Measurements from ENCODE around the gene CAPN5.
A peak's percentile ranks its signal among the peaks of the same experiment; 100 is the strongest.

Gene CAPN5

DNA sequence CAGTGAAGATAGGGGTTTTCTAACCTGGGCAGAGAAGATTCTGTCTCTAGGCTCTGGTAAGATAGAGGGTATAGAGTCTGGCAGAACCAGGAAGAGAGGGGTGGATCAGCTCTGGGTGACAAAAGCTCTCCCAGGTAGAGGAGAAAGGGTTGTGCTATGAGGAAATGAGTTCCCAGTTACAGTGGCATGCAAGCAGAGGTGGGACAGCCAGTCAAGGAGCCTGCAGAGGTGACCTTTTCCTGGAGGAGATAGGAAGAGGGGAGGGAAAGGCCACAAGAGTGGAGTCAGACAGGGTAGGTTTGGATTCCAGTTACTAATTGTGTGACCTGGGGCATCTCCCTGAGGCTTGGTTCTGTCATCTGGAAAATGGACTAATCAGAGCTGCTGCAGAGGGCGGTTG lies 3.4 kb upstream of the CAPN5 start:
- Histone ChIP-seq H4K91ac (ENCODE audit: low read depth, low read length, poor library complexity) (no peak overlapping the region), H3K79me1 (ENCODE audit: low read depth, low read length) (no peaks in the 10 kb centered on the region), H3K9ac (ENCODE audit: low read depth, low read length, poor library complexity) (no peak overlapping the region), H2BK120ac (ENCODE audit: low read depth, low read length) (no peak overlapping the region), H3K23ac (ENCODE audit: low read depth, low read length, poor library complexity) (no peak overlapping the region), H2BK15ac (ENCODE audit: low read length) (no peak overlapping the region), H2AK5ac (ENCODE audit: low read depth, low read length) (no peak overlapping the region), H3K18ac (ENCODE audit: low read length) (no peak overlapping the region), H3K9me3 (replicated peaks in 1 of 2; ENCODE audit: control insufficient read depth in 2 of 2, insufficient read depth in 1 of 2, low read depth in 1 of 2, low read length in 2 of 2) (peaks cover 0 to 10% of the 10 kb centered on the region in 2 donors), H3K27me3 (ENCODE audit: control insufficient read depth in 3 of 3, insufficient read depth in 3 of 3, low read depth in 1 of 3, low read length in 3 of 3) (peaks cover 0 to 3% (median 0%) of the 10 kb centered on the region in 3 experiments), H3K27ac (replicated peaks; ENCODE audit: low read length) (no peak overlapping the region), H2AFZ (ENCODE audit: low read length) (no peak overlapping the region), H3K14ac (ENCODE audit: low read length) (no peak overlapping the region), H3K4ac (ENCODE audit: low read length) (no peak overlapping the region), H3K36me3 (replicated peaks in 1 of 2; ENCODE audit: control insufficient read depth in 2 of 2, insufficient read depth in 2 of 2, low read length in 2 of 2) (no peaks in the 10 kb centered on the region), H3K4me3 (ENCODE audit: low read length in 2 of 2) (no peak overlapping the region), H3K4me2 (ENCODE audit: insufficient read depth, low read length, poor library complexity, severe bottlenecking) (no peak overlapping the region), H3K4me1 (ENCODE audit: control insufficient read depth in 2 of 2, insufficient read depth in 1 of 2, low read depth in 1 of 2, low read length in 2 of 2) (peaks cover 7 to 10% of the 10 kb centered on the region in 2 donors), H2BK12ac (ENCODE audit: low read length) (no peak overlapping the region), H2BK5ac (ENCODE audit: low read length) (no peak overlapping the region), H4K8ac (ENCODE audit: low read depth, low read length) (no peak overlapping the region)
- DNase-seq (ENCODE audit: low spot score) = no peak
- no CpG with 5 or more reads among the region's 1 CpG for WGBS, 2 donors (ENCODE audit: extremely low coverage in 2 of 2, insufficient read length in 2 of 2, insufficient replicate concordance in 1 of 2)

- Histone ChIP-seq H3K36me3 (replicated peaks in 1 of 2; ENCODE audit: control insufficient read depth in 2 of 2, insufficient read depth in 2 of 2, low read length in 2 of 2) (no peaks in the 10 kb centered on the region), H3K4ac (ENCODE audit: low read length) (no peak overlapping the region), H3K14ac (ENCODE audit: low read length) (no peak overlapping the region), H2BK15ac (ENCODE audit: low read length) (no peak overlapping the region), H3K4me3 (ENCODE audit: low read length in 2 of 2) (no peak overlapping the region), H2BK5ac (ENCODE audit: low read length) (no peak overlapping the region), H3K23ac (ENCODE audit: low read depth, low read length, poor library complexity) (no peak overlapping the region), H2BK120ac (ENCODE audit: low read depth, low read length) (no peak overlapping the region), H3K9me3 (replicated peaks in 1 of 2; ENCODE audit: control insufficient read depth in 2 of 2, insufficient read depth in 1 of 2, low read depth in 1 of 2, low read length in 2 of 2) (peaks cover 0 to 10% of the 10 kb centered on the region in 2 donors), H3K27me3 (ENCODE audit: control insufficient read depth in 3 of 3, insufficient read depth in 3 of 3, low read depth in 1 of 3, low read length in 3 of 3) (peaks cover 0 to 3% (median 0%) of the 10 kb centered on the region in 3 experiments), H3K9ac (ENCODE audit: low read depth, low read length, poor library complexity) (no peak overlapping the region), H2BK12ac (ENCODE audit: low read length) (no peak overlapping the region), H2AK5ac (ENCODE audit: low read depth, low read length) (no peak overlapping the region), H3K4me1 (ENCODE audit: control insufficient read depth in 2 of 2, insufficient read depth in 1 of 2, low read depth in 1 of 2, low read length in 2 of 2) (peaks cover 7 to 14% of the 10 kb centered on the region in 2 donors), H3K4me2 (ENCODE audit: insufficient read depth, low read length, poor library complexity, severe bottlenecking) (no peak overlapping the region), H3K18ac (ENCODE audit: low read length) (no peak overlapping the region), H4K91ac (ENCODE audit: low read depth, low read length, poor library complexity) (no peak overlapping the region), H4K8ac (ENCODE audit: low read depth, low read length) (no peak overlapping the region), H3K79me1 (ENCODE audit: low read depth, low read length) (no peaks in the 10 kb centered on the region), H2AFZ (ENCODE audit: low read length) (no peak overlapping the region), H3K27ac (replicated peaks; ENCODE audit: low read length) (no peak overlapping the region)
- no CpG with 5 or more reads among the region's 4 CpGs for WGBS, 2 donors (ENCODE audit: extremely low coverage in 2 of 2, insufficient read length in 2 of 2, insufficient replicate concordance in 1 of 2)
- DNase-seq (ENCODE audit: low spot score) = no peak
Measured at GRCh38 chr11:77063861-77064260, 2.9 kb upstream of the CAPN5 start.

DNA sequence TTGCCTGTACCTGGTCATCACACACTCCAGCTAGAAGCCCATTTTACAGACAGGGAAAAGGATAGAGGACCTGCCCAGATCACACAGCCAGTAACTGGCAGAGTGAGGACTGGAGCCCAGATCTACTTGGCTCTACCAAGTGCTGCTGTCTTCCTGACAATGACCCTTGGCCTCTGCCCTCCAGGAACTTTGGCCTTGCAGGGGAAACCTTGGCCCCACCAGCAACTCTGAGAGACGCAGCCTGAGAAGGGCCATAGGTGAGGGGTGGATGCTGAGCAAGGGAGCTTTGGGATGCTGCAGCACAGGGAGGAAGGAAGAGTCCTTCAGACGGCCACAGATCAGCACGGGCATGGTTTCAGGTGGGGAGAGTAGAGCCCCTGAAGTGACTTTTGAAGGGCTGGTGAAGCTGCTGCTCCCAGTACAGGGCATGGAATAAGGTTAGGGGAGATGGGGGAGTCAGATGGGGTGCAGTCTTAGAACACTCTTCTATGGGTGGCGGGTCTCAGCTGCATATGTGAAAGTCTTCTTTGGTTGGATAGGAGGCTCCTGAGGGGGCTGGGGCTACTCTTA lies 2.0 kb upstream of the CAPN5 start:
- Histone ChIP-seq H2BK15ac (ENCODE audit: low read length) (peak overlapping the region; percentile 62), H2AFZ (ENCODE audit: low read length) (no peak overlapping the region), H2AK5ac (ENCODE audit: low read depth, low read length) (peak overlapping the region; percentile 30), H2BK120ac (ENCODE audit: low read depth, low read length) (no peak overlapping the region), H3K4me1 (ENCODE audit: control insufficient read depth in 2 of 2, insufficient read depth in 1 of 2, low read depth in 1 of 2, low read length in 2 of 2) (peaks cover 7 to 16% of the 10 kb centered on the region in 2 donors), H3K14ac (ENCODE audit: low read length) (no peak overlapping the region), H3K4me2 (ENCODE audit: insufficient read depth, low read length, poor library complexity, severe bottlenecking) (no peak overlapping the region), H3K9me3 (replicated peaks in 1 of 2; ENCODE audit: control insufficient read depth in 2 of 2, insufficient read depth in 1 of 2, low read depth in 1 of 2, low read length in 2 of 2) (peaks cover 0 to 10% of the 10 kb centered on the region in 2 donors), H3K23ac (ENCODE audit: low read depth, low read length, poor library complexity) (no peak overlapping the region), H2BK5ac (ENCODE audit: low read length) (no peak overlapping the region), H3K79me1 (ENCODE audit: low read depth, low read length) (no peaks in the 10 kb centered on the region), H4K91ac (ENCODE audit: low read depth, low read length, poor library complexity) (no peak overlapping the region), H3K4me3 (ENCODE audit: low read length in 2 of 2) (no peak overlapping the region), H2BK12ac (ENCODE audit: low read length) (no peak overlapping the region), H3K36me3 (replicated peaks in 1 of 2; ENCODE audit: control insufficient read depth in 2 of 2, insufficient read depth in 2 of 2, low read length in 2 of 2) (no peaks in the 10 kb centered on the region), H4K8ac (ENCODE audit: low read depth, low read length) (peak overlapping the region; percentile 23), H3K9ac (ENCODE audit: low read depth, low read length, poor library complexity) (peak overlapping the region; percentile 6), H3K4ac (ENCODE audit: low read length) (no peak overlapping the region), H3K27me3 (ENCODE audit: control insufficient read depth in 3 of 3, insufficient read depth in 3 of 3, low read depth in 1 of 3, low read length in 3 of 3) (peaks cover 0 to 3% (median 0%) of the 10 kb centered on the region in 3 experiments), H3K27ac (replicated peaks; ENCODE audit: low read length) (no peak overlapping the region), H3K18ac (ENCODE audit: low read length) (no peak overlapping the region)
- DNase-seq (ENCODE audit: low spot score) = no peak
- WGBS, 2 donors (ENCODE audit: extremely low coverage in 2 of 2, insufficient read length in 2 of 2, insufficient replicate concordance in 1 of 2) = no CpG with 5 or more reads among the region's 4 CpGs

DNA sequence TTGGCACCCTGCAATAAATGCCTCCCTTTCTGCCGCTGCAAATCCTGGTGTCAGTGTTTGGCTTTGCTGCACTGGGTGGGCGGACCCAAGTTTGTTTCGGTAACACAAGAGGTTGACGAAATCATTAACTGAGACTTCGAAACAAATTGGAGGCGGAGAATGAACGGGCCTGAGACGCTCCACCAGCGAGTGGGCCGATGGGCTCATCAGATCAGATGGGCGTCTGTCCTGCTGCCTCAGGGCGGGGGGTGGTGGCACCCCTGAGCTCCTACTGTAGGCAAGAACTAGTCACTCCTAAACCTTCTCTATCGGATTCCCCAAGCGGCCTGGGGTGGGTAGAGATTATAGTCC lies 918 bp upstream of the CAPN5 start:
- H3K14ac ChIP-seq (ENCODE audit: low read length) = peak overlapping the region; percentile 87
- H3K4me3 ChIP-seq (ENCODE audit: low read length in 2 of 2) = peak overlapping the region; percentile 83 to 84
- H3K36me3 ChIP-seq (replicated peaks in 1 of 2; ENCODE audit: control insufficient read depth in 2 of 2, insufficient read depth in 2 of 2, low read length in 2 of 2) = no peaks in the 10 kb centered on the region
- H2BK12ac ChIP-seq (ENCODE audit: low read length) = no peak overlapping the region
- peak; percentile 17 for DNase-seq (ENCODE audit: low spot score)
- WGBS, 2 donors (ENCODE audit: extremely low coverage in 2 of 2, insufficient read length in 2 of 2, insufficient replicate concordance in 1 of 2) = no CpG with 5 or more reads among the region's 14 CpGs
- no peak overlapping the region for H3K4ac ChIP-seq (ENCODE audit: low read length)
- peak overlapping the region; percentile 88 for H3K4me2 ChIP-seq (ENCODE audit: insufficient read depth, low read length, poor library complexity, severe bottlenecking)
- no peak overlapping the region for H2BK5ac ChIP-seq (ENCODE audit: low read length)
- H3K4me1 ChIP-seq (ENCODE audit: control insufficient read depth in 2 of 2, insufficient read depth in 1 of 2, low read depth in 1 of 2, low read length in 2 of 2) = peaks cover 7 to 18% of the 10 kb centered on the region in 2 donors
- peaks cover 0 to 3% (median 0%) of the 10 kb centered on the region in 3 experiments for H3K27me3 ChIP-seq (ENCODE audit: control insufficient read depth in 3 of 3, insufficient read depth in 3 of 3, low read depth in 1 of 3, low read length in 3 of 3)
- H3K9ac ChIP-seq (ENCODE audit: low read depth, low read length, poor library complexity) = peak overlapping the region; percentile 71
- H2AK5ac ChIP-seq (ENCODE audit: low read depth, low read length) = no peak overlapping the region
- H4K8ac ChIP-seq (ENCODE audit: low read depth, low read length) = no peak overlapping the region
- peak overlapping the region; percentile 95 for H3K18ac ChIP-seq (ENCODE audit: low read length)
- no peak overlapping the region for H2BK15ac ChIP-seq (ENCODE audit: low read length)
- no peak overlapping the region for H2BK120ac ChIP-seq (ENCODE audit: low read depth, low read length)
- H3K9me3 ChIP-seq (replicated peaks in 1 of 2; ENCODE audit: control insufficient read depth in 2 of 2, insufficient read depth in 1 of 2, low read depth in 1 of 2, low read length in 2 of 2) = peaks cover 0 to 7% of the 10 kb centered on the region in 2 donors
- no peak overlapping the region for H3K27ac ChIP-seq (replicated peaks; ENCODE audit: low read length)
- no peak overlapping the region for H4K91ac ChIP-seq (ENCODE audit: low read depth, low read length, poor library complexity)
- H3K79me1 ChIP-seq (ENCODE audit: low read depth, low read length) = no peaks in the 10 kb centered on the region
- no peak overlapping the region for H3K23ac ChIP-seq (ENCODE audit: low read depth, low read length, poor library complexity)
- peak overlapping the region; percentile 99 for H2AFZ ChIP-seq (ENCODE audit: low read length)

All from neuronal stem cell (in vitro differentiated cells).